ENCODE results near the gene FOXF2. TPM values are rescaled to one million over a fixed set of nuclear protein-coding genes. Genes with fewer than 3 reads are reported as not detected.
"Not testable (repeated sequence)": the region's sequence is repeated elsewhere in the genome, so short reads cannot be mapped to it uniquely, and the experiment has no call there.

The FOXF2 gene
- total and polyA plus RNA-seq, 2 donors (not counting 1 experiment from before 2014, with no cell fraction given): not detected

- no peaks in the 10 kb centered on the region for H3K36me3 ChIP-seq (replicated peaks in 1 of 2; ENCODE audit: control extremely low read depth in 1 of 2, control insufficient read depth in 1 of 2, extremely low read depth in 1 of 2, insufficient read depth in 2 of 2, low read length in 1 of 2)
- ChIA-PET POLR2A (no interaction called here), CTCF (no interaction called here)
- no peak overlapping the region for H3K27ac ChIP-seq (ENCODE audit: low read length in 2 of 2)
- ATAC-seq (ENCODE audit: low read depth) (no peak), DNase-seq (no peak)
- Mint-ChIP-seq H3K27ac (no peak overlapping the region), H3K4me1 (no peaks in the 10 kb centered on the region), H3K4me3 (no peak overlapping the region), H3K27me3 (peaks cover 66% of the 10 kb centered on the region), H3K9me3 (ENCODE audit: insufficient read depth) (peaks cover 6% of the 10 kb centered on the region)
- H3K4me1 ChIP-seq (ENCODE audit: control insufficient read depth in 2 of 2, insufficient read depth in 2 of 2, low read length in 2 of 2): no peaks in the 10 kb centered on the region
- intact Hi-C loops (cut with micrococcal nuclease): no loop called here
- peaks cover 2 to 15% (median 6%) of the 10 kb centered on the region in 3 donors for H3K9me3 ChIP-seq (ENCODE audit: control extremely low read depth in 1 of 3, control insufficient read depth in 2 of 3, insufficient read depth in 1 of 3, low read length in 2 of 3)
- 90% methylated on average over 8 of the region's 9 CpGs for WGBS (ENCODE audit: insufficient coverage)
- H3K27me3 ChIP-seq (replicated peaks in 1 of 4; ENCODE audit: control extremely low read depth in 1 of 4, control insufficient read depth in 3 of 4, insufficient read depth in 4 of 4, low read length in 3 of 4): peaks cover 0 to 27% (median 12%) of the 10 kb centered on the region in 4 experiments
- no peaks in the 10 kb centered on the region for H4K20me1 ChIP-seq (ENCODE audit: control insufficient read depth, insufficient read depth, low read length, poor library complexity, severe bottlenecking)
- H2AFZ ChIP-seq (ENCODE audit: insufficient read depth, low read depth, low read length, poor library complexity, severe bottlenecking): no peak overlapping the region
- no peaks in the 10 kb centered on the region for H3K79me2 ChIP-seq (ENCODE audit: control insufficient read depth, insufficient read depth, low read length)
- H3K4me2 ChIP-seq (replicated peaks; ENCODE audit: low read depth, low read length, poor library complexity, severe bottlenecking): no peak overlapping the region
- H3K9ac ChIP-seq (ENCODE audit: low read length): no peak overlapping the region
- H3K4me3 ChIP-seq (ENCODE audit: control extremely low read depth in 1 of 5, extremely low read depth in 1 of 5, insufficient read depth in 1 of 5, low read depth in 2 of 5, low read length in 4 of 5): no peak overlapping the region
- no peak for TF ChIP-seq CTCF (IDR thresholded peaks at IDR 0.05)
- TF ChIP-seq EZH2 (IDR thresholded peaks at IDR 0.05; ENCODE audit: borderline replicate concordance, insufficient read depth, low read depth, low read length, poor library complexity, severe bottlenecking): no peak
Measured at GRCh38 chr6:1368940-1369339, 20.4 kb upstream of the FOXF2 start.

GRCh38 chr6:1369695-1370094 is 19.7 kb upstream of the FOXF2 start:
- H3K79me2 ChIP-seq (ENCODE audit: control insufficient read depth, insufficient read depth, low read length); H3K4me2 ChIP-seq (replicated peaks; ENCODE audit: low read depth, low read length, poor library complexity, severe bottlenecking); H3K4me1 ChIP-seq (ENCODE audit: control insufficient read depth in 2 of 2, insufficient read depth in 2 of 2, low read length in 2 of 2); H4K20me1 ChIP-seq (ENCODE audit: control insufficient read depth, insufficient read depth, low read length, poor library complexity, severe bottlenecking); H3K36me3 ChIP-seq (replicated peaks in 1 of 2; ENCODE audit: control extremely low read depth in 1 of 2, control insufficient read depth in 1 of 2, extremely low read depth in 1 of 2, insufficient read depth in 2 of 2, low read length in 1 of 2); intact Hi-C loops (cut with micrococcal nuclease); CTCF ChIA-PET; H3K4me3 ChIP-seq (ENCODE audit: control extremely low read depth in 1 of 5, extremely low read depth in 1 of 5, insufficient read depth in 1 of 5, low read depth in 2 of 5, low read length in 4 of 5); H3K4me3 Mint-ChIP-seq; DNase-seq; POLR2A ChIA-PET; H3K4me1 Mint-ChIP-seq; H3K9me3 Mint-ChIP-seq (ENCODE audit: insufficient read depth); H2AFZ ChIP-seq (ENCODE audit: insufficient read depth, low read depth, low read length, poor library complexity, severe bottlenecking); ATAC-seq (ENCODE audit: low read depth); H3K27ac ChIP-seq (ENCODE audit: low read length in 2 of 2); H3K27ac Mint-ChIP-seq; H3K9ac ChIP-seq (ENCODE audit: low read length): not testable (repeated sequence)
- H3K27me3 Mint-ChIP-seq: peaks cover 66% of the 10 kb centered on the region
- WGBS (ENCODE audit: insufficient coverage): no CpG with 5 or more reads among the region's 1 CpG
- H3K27me3 ChIP-seq (replicated peaks in 1 of 4; ENCODE audit: control extremely low read depth in 1 of 4, control insufficient read depth in 3 of 4, insufficient read depth in 4 of 4, low read length in 3 of 4): peaks cover 0 to 34% (median 19%) of the 10 kb centered on the region in 4 experiments
- peaks cover 2 to 15% (median 6%) of the 10 kb centered on the region in 3 donors for H3K9me3 ChIP-seq (ENCODE audit: control extremely low read depth in 1 of 3, control insufficient read depth in 2 of 3, insufficient read depth in 1 of 3, low read length in 2 of 3)

Measured in B cell (primary cell).